ENCODE data around the gene HES1.

Gene HES1

GRCh38 chr3:194103505-194103904 is 32.4 kb upstream of the HES1 start:
- DNase-seq = no peak

GRCh38 chr3:194103983-194104751 is 31.8 kb upstream of the HES1 start:
- no peak for DNase-seq

- no peak for DNase-seq
These were observed 30.7 kb upstream of the HES1 start for GRCh38 chr3:194105292-194105691.

DNA sequence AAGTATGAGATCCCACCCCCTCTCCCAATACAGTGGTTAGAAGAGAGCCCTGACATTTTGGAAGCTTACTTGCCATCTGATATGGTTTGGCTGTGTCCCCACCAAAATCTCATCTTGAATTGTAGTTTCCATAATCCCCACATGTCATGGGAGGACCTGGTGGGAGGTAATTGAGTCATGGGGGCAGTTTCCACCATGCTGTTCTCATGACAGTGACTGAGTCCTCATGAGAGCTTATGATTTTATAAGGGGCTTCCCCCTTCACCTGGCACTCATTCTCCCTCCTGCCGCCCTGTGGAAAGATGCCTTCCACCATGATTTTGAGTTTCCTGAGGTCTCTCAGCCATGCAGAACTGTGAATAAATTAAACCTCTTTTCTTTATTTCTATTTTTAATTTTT is 28.8 kb upstream of the HES1 start:
- DNase-seq = no peak

DNA sequence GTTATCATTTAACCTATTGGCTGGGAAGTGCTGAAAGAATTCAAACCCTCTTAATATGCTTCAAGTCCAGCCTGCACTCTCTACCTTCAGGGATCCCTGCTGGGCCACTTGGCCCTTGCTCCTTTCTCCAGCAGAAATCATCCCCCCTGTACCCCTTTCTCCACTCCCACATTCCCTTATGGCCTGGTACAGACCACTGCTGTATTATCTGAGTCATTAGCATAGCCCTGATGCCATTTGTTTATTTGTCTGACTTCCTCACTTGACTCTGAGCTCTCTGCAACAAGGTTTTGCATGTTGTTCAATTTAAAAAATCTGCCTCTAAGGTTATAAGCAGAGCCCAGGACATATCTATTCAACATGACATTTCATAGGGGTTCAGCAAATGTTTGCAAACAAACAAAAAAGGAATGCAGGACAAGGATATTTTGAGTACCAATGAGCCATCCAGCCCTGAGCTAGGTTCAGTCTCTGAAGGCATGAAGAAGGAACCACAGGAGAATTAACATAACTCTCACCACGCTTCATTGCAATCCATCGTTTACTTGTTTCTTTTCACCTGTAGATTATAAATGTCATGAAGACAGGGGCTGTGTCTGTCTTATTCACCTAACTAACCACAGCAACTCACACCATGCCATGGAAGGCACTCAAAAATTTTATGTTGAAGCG is 26.6 kb upstream of the HES1 start:
- DNase-seq = no peak

- no peak for DNase-seq
These were observed 25.5 kb upstream of the HES1 start for GRCh38 chr3:194110483-194110882.

- no peak for DNase-seq
These were observed 24.6 kb upstream of the HES1 start for GRCh38 chr3:194111336-194111735.

- peak; percentile 44 for DNase-seq
These were observed 23.5 kb upstream of the HES1 start for GRCh38 chr3:194112120-194113106.

DNA sequence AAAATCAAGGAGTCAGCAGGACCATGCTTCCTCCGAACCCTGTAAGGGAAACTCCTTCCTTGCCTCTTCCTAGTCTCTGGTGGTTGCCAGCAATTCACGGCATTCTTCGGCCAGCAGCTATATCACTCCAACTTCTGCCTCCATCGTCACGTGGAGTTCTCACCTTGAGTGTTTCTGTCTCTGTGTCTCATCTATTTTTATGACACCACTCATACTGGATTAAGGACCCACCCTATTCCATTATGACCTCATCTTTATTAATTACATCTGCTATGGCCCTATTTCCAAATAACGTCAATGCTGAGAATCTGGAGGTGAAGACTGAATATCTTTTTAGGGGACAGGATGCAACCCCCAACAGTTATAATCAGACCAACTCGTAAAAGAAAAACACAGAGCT is 21.8 kb upstream of the HES1 start:
- DNase-seq = no peak

DNA sequence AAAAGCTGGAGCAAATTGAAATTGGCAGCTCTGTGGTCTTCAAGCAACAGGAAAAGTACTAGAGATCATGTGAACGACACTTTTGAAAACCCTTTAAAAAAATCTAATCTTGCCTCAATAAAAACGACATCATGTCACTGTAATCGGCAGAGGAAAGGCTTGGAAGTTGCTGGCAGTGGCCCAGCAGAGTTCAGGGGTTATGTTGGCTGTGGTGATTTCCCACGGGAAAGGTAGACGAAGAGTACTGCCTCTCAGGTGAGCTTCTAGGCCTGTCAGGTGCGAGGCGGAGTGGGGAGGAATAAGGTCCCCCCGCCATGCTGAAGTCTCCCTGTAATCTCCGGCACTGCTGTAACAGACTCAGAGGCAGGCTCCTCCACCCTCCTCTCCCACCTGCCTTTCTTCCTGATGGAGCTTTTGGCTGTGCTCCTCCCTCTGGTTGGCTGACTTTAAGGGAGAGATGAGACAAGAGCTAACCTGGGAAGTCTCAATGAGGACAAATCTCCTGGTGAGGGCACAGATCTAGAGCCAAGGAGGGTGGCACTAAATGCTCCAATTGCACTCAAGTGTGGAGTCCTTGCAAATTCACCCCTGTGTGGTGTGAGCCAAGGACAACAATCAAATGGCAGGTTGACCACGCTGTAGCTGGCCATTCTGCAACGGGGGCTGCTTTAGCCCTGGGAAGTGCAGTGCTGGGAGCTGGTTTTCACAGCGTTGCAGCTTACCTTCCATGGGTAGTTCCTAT is 18.7 kb upstream of the HES1 start:
- no peak for DNase-seq

DNA sequence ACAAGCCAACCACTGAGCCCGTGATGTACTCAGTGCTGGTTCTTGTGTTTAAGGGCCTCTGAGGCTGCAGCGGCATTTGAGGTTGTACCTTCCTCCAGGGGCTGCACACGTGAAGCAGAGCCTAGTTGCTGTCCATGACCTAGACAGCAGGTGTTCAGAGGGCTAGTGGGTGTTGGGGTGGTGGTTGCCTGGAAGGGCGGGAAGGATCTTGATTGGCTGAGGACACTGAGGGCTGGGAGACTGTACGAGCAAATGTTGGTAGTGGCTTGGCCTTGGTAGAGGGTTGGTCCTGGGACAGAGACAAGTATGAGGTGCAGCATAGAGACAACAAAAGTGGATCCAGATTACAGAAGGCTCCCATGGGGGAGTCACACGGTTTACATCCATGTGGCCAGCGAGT is 17.0 kb upstream of the HES1 start:
- no peak for DNase-seq

GRCh38 chr3:194119831-194120590 is 15.9 kb upstream of the HES1 start:
- DNase-seq = no peak

- DNase-seq = no peak
These were observed 14.9 kb upstream of the HES1 start for GRCh38 chr3:194120789-194121770.

GRCh38 chr3:194121891-194122631 is 13.9 kb upstream of the HES1 start:
- no peak for DNase-seq

DNA sequence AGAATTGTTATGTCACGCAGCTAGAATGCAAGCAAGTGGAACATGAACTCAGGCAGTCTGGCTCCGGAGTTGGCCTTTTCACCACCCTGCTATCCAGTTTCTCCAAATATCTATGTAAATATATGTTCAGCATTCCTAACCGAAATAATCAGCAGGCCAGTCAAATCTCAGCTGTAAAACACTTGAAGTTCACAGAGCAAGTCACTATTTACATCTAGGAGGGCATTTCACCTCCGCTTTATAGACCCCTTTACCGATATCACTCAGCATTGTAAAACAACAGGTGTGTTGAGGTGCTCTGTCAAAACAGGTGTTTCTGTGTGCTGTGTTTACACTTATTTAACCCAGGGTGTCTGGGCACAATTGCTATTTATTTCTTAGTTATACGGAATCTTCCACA is 12.2 kb upstream of the HES1 start:
- no peak for DNase-seq

DNA sequence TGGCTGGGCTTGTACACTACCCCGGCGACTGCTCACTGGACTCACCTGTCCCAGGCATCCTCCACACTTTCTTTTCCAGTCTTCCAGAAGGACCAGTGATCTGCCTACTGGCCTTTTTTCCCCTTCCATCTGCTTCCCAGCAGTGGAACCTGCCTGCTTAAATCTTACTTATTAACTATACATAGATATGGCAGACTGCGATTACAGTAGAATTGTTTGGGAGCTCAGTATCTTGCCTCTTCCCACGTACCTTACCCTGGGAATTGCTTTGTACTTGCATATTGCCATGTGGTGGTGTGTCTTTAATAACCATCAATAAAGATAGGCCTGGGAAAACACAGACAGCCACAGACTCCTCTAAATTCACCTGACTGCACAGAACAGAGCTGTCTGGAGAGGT is 11.8 kb upstream of the HES1 start:
- DNase-seq = no peak

GRCh38 chr3:194125442-194125841 is 10.5 kb upstream of the HES1 start:
- no peak for DNase-seq

- DNase-seq = no peak
These were observed 9.2 kb upstream of the HES1 start for GRCh38 chr3:194126790-194127189.

DNA sequence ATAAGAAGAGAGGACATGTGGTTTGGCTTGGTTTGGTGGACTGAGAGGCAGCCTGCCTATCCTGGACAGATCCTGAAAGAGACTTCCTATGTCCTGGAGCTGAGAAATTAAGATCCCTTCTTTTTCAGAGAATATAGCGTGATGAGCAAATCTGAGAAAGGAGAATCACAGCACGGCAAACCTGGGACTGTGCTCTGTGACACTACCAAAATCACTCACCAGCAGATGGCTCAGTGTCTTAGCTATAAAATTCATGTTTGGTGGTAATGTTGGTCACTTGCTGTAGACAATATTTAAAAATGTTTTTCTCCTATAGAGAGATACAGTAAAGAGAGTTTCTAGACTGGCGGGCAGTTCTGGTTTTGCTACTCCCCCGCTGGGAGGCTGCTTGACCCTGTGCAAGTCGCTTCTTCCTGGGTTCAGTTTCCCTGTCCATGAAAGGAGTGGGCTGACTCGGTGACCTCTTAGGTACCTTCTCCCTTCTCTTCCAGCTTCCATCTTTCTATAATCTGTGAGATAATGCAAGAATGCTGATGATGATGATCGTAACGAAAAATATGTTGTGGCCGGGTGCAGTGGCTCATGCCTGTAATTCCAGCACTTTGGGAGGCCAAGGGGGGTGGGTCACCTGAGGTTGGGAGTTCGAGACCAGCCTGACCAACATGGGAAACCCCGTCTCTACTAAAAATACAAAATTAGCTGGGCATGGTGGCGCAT is 7.6 kb upstream of the HES1 start:
- no peak for DNase-seq
